Placental epithelial cell (primary cell): ENCODE measurements around the gene TOPAZ1. TPM values are rescaled to one million over a fixed set of nuclear protein-coding genes. Genes with fewer than 3 reads are reported as not detected.

Source experiments
- total RNA-seq: library from RNA; depleted of rRNA; stranded (reverse); fragments of >200 nt; gene quantifications from 2 replicates; pipeline ENCODE4 v1.2.3, GENCODE V29; 2012

TOPAZ1 gene
- not detected in 2 replicates for total RNA-seq

DNA sequence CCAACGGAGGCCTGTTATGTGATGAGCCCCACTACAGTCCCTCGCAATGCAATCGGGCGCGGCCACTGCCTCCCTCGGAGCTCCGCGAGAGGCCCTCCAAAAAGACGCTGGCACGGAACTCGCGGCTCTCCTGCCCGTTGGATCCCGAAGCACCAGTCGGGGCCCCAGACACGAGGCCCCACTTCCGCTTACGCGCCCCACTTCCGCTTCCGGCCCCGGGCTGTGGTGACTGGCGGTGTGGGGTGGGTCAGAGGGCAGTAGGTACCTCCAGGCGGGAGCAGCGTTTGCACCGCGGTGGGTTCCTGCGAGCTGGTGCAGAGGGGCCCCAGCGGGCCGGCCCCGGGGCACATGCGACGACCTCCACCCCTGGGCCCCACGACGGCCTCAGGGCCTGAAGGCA lies at the start of gene TOPAZ1:
Gene TOPAZ1 (plus strand): TSS at position 181 of the 400 bp plus-strand sequence. CDS start 168 bp downstream, at position 349.

GRCh38 chr3:44338010-44338827 lies 96.5 kb downstream of the TOPAZ1 start, which contains the start of gene TCAIM:
Gene TCAIM (plus strand): TSS chr3:44338766. CDS start chr3:44354783, 16,017 bp downstream.

Other genes starting within 250 kb of the TOPAZ1 start
- 24.3 and 38.6 TPM in 2 replicates for gene TCAIM, start 96.9 kb downstream of the TOPAZ1 start, total RNA-seq
- 10.2 TPM in 2 replicates for gene ZNF445, start 235.8 kb downstream of the TOPAZ1 start, total RNA-seq